GM12801 (cell line): ENCODE results near the gene RERE.

ENCODE experiments used
- CTCF ChIP-seq: IDR thresholded peaks from one replicate; pipeline ENCODE4 v1.5.1; 2011; ENCODE audit warnings: control low read depth; ENCODE audit not compliant: insufficient read length; ENCODE audit errors: extremely low read depth

Gene RERE

GRCh38 chr1:8674481-8674880, 143.0 kb downstream of the RERE start:
- TF ChIP-seq CTCF = no peak

GRCh38 chr1:8671306-8671917, 146.0 kb downstream of the RERE start:
- no peak for TF ChIP-seq CTCF

GRCh38 chr1:8670371-8670818, 147.0 kb downstream of the RERE start:
- no peak for TF ChIP-seq CTCF

GRCh38 chr1:8669606-8670335, 147.7 kb downstream of the RERE start:
- TF ChIP-seq CTCF = no peak

GRCh38 chr1:8667869-8668594, 149.4 kb downstream of the RERE start:
- TF ChIP-seq CTCF = no peak

- TF ChIP-seq CTCF = no peak
These were observed 150.9 kb downstream of the RERE start for GRCh38 chr1:8666389-8667167.

- TF ChIP-seq CTCF = no peak
These were observed 151.6 kb downstream of the RERE start for GRCh38 chr1:8665833-8666232.
